GM12891 (cell line): ENCODE data around the gene ORMDL2.

Experiments
- POLR2A ChIP-seq: IDR thresholded peaks from 2 replicates; pipeline ENCODE4 v1.6.1; 2011; ENCODE audit warnings: low read depth, low read length, control low read depth
- TAF1 ChIP-seq: IDR thresholded peaks from 2 replicates; pipeline ENCODE4 v1.6.1; 2011; ENCODE audit warnings: low read depth, low read length, control low read depth

- no peak for TF ChIP-seq POLR2A
- TF ChIP-seq TAF1: no peak
Measured at GRCh38 chr12:55816881-55817344, 928 bp upstream of the ORMDL2 start.
